AG08395 (cell line): ENCODE data around the gene FSTL5.
"Not testable (repeated sequence)": the region's sequence is repeated elsewhere in the genome, so short reads cannot be mapped to it uniquely, and the experiment has no call there.

ENCODE experiments used
- DNase-seq: peaks from one replicate; pipeline ENCODE4 v3.0.0; 2012; ENCODE audit warnings: mixed read lengths, low spot score

Gene FSTL5

GRCh38 chr4:161829591-161829990 lies 334.2 kb downstream of the FSTL5 start:
- DNase-seq, result no peak

GRCh38 chr4:161828061-161828460 lies 335.7 kb downstream of the FSTL5 start:
- DNase-seq, result no peak

- no peak for DNase-seq
These were observed 336.8 kb downstream of the FSTL5 start for GRCh38 chr4:161827013-161827412.

- no peak for DNase-seq
These were observed 340.4 kb downstream of the FSTL5 start for GRCh38 chr4:161823450-161823849.

DNA sequence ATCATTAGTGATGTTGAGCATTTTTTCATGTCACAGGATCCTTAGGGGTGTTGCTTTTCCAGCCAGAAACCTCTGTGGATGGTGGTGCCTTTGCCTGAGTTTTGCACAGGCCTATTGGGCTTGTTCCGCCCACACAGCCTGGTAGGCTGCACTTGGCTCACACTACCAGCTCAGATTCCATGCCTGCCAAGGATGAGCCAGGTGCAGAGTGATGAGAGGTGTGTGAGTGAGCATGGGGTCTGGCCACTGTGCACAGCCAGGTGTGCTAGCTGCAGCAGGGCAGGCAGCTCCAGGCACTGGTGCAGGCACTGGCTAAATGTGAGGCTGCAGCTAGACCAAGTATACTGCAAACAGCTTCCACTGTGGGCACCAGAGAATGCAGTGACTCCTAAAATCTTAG lies 341.6 kb downstream of the FSTL5 start:
- no peak for DNase-seq

GRCh38 chr4:161817914-161818313 lies 345.9 kb downstream of the FSTL5 start:
- DNase-seq, result no peak

- no peak for DNase-seq
These were observed 346.8 kb downstream of the FSTL5 start for GRCh38 chr4:161816958-161817357.

DNA sequence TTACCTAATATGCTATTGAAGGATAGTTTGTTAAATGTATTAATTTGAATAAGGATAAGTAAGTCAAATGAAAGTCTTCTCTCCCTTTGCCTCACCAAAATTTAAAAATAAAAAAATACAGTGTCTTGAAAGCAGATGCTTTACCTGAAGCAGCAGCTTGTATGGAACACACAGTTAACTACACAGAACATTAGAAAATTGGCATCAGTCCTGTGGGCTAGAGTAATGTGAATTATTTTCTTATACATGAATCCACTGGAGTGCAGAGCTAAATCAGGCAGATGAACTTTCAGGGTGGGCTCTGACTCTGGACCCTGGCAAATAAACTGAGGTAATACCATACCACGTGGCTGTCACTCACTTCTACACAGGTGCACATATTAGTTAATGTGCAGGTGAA lies 348.0 kb downstream of the FSTL5 start:
- no peak for DNase-seq

DNA sequence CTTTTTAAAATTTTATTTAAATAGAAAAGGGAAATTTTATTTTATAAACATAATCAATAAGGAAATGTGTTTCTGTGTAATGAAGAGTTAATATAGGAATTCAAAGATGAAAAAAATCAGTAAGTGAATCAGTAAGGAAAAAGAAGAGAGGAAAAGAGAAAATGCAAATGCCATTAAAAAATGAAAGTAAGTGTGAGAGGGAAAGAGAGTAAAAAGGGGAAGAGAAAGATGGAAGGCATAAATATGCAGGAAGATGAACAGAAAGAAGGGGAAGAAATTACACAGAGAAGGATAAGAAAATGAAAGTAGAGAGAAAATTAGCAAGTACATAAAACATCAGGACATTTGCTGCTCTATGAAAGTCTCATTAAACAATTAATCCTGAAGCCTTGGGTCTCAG lies 349.9 kb downstream of the FSTL5 start:
- DNase-seq, result no peak

DNA sequence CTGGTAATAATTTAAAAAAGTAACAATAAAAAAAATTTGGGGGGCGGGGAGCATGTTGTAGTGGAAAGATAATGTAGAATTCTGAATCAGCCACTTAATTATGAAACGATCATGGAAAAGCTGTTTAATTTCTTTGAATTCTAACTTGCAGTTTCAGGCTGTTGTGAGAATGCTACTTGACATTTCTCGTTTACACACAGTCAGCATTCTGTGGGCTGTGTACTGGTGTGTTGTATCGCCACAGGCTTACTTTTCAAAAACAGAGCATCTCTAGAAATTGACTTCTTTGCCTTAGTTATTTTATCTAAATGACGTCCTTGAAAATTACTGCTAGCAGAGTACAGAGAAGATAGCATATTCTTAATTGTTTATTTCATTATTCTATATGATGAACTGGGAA lies 350.4 kb downstream of the FSTL5 start:
- DNase-seq, result no peak

GRCh38 chr4:161803171-161803570 lies 360.6 kb downstream of the FSTL5 start:
- no peak for DNase-seq

- no peak for DNase-seq
These were observed 364.1 kb downstream of the FSTL5 start for GRCh38 chr4:161799710-161800109.

DNA sequence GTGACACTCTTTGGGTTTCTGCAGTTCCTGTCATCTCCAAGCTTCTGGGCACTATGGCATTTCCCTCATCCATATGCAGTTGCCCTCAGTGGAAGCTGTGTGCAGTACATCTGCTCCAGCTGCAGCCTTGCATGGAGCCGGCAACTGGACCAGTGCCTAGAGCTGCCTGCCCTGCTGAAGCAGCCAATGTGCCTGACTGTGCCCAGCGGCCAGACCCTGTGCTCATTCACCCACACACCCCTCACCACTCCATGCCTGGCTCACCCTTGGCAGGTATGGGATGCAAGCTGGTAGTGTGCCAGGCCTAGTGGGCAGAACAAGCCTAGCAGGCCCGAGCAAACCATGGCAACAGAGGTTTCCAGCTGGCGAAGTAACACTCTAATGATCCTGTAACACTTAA lies 370.8 kb downstream of the FSTL5 start:
- no peak for DNase-seq

- no peak for DNase-seq
These were observed 371.8 kb downstream of the FSTL5 start for GRCh38 chr4:161791796-161792556.

DNA sequence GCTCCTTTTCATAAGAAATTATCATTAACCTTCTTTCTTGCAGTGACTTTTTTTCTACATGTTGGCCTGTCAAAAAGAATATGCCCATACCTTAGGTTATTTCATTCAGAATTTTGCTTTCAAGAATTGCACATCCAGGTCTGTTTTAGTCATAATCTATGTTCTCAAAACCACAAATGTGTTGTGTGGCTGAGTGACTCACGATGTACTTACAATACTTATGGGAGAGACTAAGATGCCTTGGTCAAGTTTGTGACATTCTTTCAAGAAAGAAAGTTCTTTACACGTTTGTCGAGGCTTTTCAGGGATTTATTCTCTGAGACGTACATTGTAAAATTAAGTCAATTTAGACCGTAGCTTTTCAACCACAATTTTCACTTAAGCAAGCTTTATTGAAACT lies 396.7 kb downstream of the FSTL5 start:
- peak; percentile 5 for DNase-seq

- peak; percentile 10 for DNase-seq
These were observed 401.0 kb downstream of the FSTL5 start for GRCh38 chr4:161762796-161763195.

DNA sequence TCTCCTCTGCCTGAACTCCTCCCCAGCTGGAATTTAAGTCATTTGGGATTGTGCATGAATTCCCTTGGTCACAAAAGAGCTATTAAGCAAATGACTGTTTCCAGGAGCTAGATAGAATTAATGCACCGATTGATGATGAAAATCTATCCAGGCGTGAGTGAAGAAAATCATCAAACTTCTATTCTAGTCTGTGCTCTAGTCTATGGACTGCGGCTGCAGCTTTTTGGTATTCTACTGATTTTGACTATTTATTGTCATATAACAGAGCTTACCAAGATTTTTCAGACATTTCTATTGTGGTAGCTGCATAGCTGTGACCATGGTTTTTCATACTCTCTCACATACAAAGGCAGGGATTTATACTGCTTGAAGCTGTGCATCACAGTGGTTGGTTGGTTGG lies 403.8 kb downstream of the FSTL5 start:
- DNase-seq, result no peak

DNA sequence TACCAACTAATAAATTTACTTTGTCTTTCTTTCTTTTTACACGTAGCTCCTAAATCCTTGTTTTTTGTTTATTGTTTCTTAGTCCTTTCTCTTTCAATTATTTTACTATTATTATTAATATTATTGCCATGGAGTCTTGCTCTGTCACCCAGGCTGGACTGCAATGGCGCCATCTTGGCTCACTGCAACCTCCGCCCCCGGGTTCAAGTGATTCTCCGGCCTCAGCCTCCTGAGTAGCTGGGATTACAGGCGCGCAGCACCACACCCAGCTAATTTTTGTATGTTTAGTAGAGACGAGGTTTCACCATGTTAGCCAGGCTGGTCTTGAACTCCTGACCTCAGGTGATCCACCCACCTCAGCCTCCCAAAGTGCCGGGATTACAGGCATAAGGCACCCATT lies 405.4 kb downstream of the FSTL5 start:
- not testable (repeated sequence) for DNase-seq

DNA sequence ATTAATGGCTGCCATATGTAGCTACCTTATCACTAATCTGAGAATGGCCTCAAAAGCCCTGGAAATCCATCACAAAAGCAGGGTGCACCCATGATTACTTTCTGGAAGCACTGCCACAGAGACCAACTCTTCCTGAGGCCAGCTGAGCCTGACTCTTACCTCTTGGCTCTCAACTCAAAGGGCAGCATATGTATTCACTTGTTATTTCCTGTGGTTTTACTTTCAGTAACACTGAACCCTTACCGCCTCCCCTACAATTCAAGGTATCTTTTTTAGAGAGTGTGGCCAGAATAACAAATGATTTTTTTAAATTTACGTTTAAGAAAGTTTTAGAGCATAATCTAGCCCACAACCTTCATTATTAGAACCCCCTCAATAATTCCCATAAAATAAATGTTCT lies 434.9 kb downstream of the FSTL5 start:
- DNase-seq, result no peak

DNA sequence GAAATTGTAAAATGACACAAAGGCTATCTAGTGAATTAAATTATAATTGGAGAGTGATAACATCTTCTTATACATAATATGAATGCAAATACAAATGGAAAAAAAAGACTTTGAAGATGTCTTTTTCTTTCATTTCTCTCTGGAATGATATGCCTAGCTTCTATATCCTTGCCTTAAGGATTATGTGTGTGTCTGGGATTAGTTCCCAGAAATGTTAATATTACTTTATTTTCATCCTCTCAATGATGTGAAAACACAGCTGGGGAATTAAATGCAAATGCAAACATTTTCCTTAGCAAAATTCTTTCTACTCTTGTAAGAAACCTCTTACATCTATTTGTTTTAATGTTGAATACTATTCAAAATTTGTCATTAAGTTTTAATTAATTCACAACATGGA lies 441.9 kb downstream of the FSTL5 start:
- DNase-seq, result no peak

DNA sequence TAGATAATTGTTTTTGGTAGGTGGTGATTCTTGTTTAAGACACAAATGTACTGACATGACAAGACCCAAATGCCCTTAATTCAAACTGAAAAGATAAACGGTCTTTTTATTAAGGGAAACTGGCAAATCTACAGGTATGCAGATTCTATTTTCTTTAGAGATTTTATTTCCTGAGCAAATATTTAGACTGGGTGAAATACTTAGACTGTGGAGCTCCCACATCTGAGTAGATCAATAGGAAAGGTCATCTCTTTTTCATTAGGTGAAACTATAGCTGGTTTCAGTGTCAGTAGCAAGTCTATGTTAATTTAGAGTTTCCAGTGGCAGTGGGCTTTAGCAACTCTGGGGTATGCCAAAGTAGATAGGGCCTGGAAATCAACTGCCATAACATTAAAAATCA lies 446.7 kb downstream of the FSTL5 start:
- no peak for DNase-seq

- no peak for DNase-seq
These were observed 448.9 kb downstream of the FSTL5 start for GRCh38 chr4:161714931-161715330.

DNA sequence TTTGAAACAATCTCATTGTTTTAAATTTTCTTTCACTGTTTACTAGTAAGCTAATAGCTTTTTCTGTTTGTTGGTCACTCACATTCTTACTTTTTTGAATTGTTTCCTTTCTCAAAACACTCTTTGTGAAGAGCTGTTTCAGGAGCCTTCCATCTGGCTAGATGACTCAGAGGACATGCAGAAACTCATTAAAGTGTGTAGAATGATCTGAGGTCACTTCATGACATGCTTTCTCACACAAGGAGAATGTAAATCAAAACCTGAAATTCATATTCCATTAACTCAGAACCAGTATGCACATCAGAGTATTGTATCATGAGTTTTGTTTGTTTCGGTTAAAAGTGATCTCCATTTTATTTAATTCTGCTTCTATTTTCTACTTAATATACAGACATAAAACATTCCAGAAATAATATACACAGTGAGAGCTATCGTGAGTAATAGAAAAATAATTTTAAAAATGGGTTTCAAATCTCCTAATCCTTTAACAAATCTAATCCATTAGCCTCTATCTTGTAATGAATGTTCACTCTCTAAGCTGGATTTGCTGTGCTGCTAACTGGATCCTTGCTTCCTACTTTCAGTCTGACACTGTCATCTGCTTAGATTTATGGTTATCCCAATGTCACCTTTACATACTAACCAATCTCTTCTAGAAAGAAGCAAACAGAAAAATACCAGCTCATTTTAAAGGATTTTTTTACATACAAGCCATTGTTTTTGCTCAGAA lies 449.6 kb downstream of the FSTL5 start:
- peak; percentile 54 for DNase-seq

- no peak for DNase-seq
These were observed 459.1 kb downstream of the FSTL5 start for GRCh38 chr4:161704653-161705052.
